IMR-90 (cell line): Measurements from ENCODE around the gene SLC35C1. TPM values are rescaled to one million over a fixed set of nuclear protein-coding genes. Genes with fewer than 3 reads are reported as not detected.

Source experiments
- ATAC-seq: fragments of 200-7000 bp; cut with Tn5 transposase; 2 replicates; pipeline ENCODE4 v1.9.1; 2020; ENCODE audit warnings: low read depth, mild to moderate bottlenecking, moderate library complexity
- BruUV-seq: library from RNA; stranded (reverse); fragments of 400-500 nt; replicated peaks from 2 replicates; lab custom pipeline; 2021; lab: Mats Ljungman, UMichigan
- CTCF ChIA-PET: fragments of 300-600 bp; formaldehyde crosslinking; extraction: SDS; loops from one replicate; lab custom pipeline; 2021; ENCODE audit warnings: antibody characterized with exemption; lab: Yijun Ruan, JAX
- POLR2A ChIA-PET: fragments of 300-600 bp; sonication (Branson Sonifier 250); formaldehyde crosslinking; loops from one replicate; lab custom pipeline; 2022; ENCODE audit warnings: antibody characterized with exemption; ENCODE audit not compliant: unreplicated experiment; lab: Charles Lee
- DNase-seq: peaks from one replicate; pipeline ENCODE4 v3.0.0; 2013
- H2AFZ ChIP-seq: replicated peaks from 2 replicates; pipeline ENCODE3; 2013; ENCODE audit warnings: low read length, mild to moderate bottlenecking; ENCODE audit not compliant: poor library complexity
- H2AK5ac ChIP-seq: 2 replicates; pipeline ENCODE4 v1.6.1; 2013; ENCODE audit warnings: low read depth, low read length, inconsistent platforms
- H2AK9ac ChIP-seq: replicated peaks from 2 replicates; pipeline ENCODE3; 2013; ENCODE audit warnings: mild to moderate bottlenecking, low read depth, low read length, moderate library complexity; ENCODE audit not compliant: poor library complexity
- H2BK120ac ChIP-seq: 2 replicates; pipeline ENCODE4 v1.6.1; 2013; ENCODE audit warnings: low read depth, low read length, inconsistent platforms
- H2BK15ac ChIP-seq: 3 replicates; pipeline ENCODE4 v1.6.1; 2013; ENCODE audit warnings: low read depth, low read length, inconsistent platforms
- H2BK20ac ChIP-seq: 2 replicates; pipeline ENCODE4 v1.6.1; 2013; ENCODE audit warnings: low read depth, mild to moderate bottlenecking, inconsistent platforms, low read length, moderate library complexity
- H2BK5ac ChIP-seq: 2 replicates; pipeline ENCODE4 v1.6.1; 2013; ENCODE audit warnings: mild to moderate bottlenecking, low read depth, low read length, inconsistent platforms; ENCODE audit not compliant: poor library complexity, severe bottlenecking
- H3K14ac ChIP-seq: replicated peaks from 2 replicates; pipeline ENCODE4 v1.6.1; 2013; ENCODE audit warnings: low read depth, low read length, inconsistent platforms
- H3K18ac ChIP-seq: 2 replicates; pipeline ENCODE4 v1.6.1; 2013; ENCODE audit warnings: low read depth, low read length, control low read depth
- H3K23ac ChIP-seq: 2 replicates; pipeline ENCODE4 v1.6.1; 2013; ENCODE audit warnings: low read depth, low read length, inconsistent platforms
- H3K27ac ChIP-seq: 2 replicates; pipeline ENCODE4 v1.5.1; 2013; ENCODE audit warnings: mild to moderate bottlenecking, control low read depth, low read length; ENCODE audit not compliant: insufficient read depth
- H3K27me3 ChIP-seq: 2 replicates; pipeline ENCODE4 v1.6.1; 2013; ENCODE audit warnings: low read length; ENCODE audit not compliant: control insufficient read depth, insufficient read depth
- H3K36me3 ChIP-seq: 2 replicates; pipeline ENCODE4 v1.6.1; 2013; ENCODE audit warnings: low read length, mixed read lengths; ENCODE audit not compliant: control insufficient read depth, insufficient read depth
- H3K4ac ChIP-seq: 2 replicates; pipeline ENCODE4 v1.6.1; 2013; ENCODE audit warnings: low read depth, low read length, inconsistent platforms
- H3K4me1 ChIP-seq: 2 replicates; pipeline ENCODE4 v1.6.1; 2013; ENCODE audit warnings: low read length, mixed read lengths; ENCODE audit not compliant: control insufficient read depth, insufficient read depth
- H3K4me2 ChIP-seq: 2 replicates; pipeline ENCODE4 v1.6.1; 2013; ENCODE audit warnings: low read depth, mild to moderate bottlenecking, control low read depth, low read length, moderate library complexity
- H3K4me3 ChIP-seq: 2 replicates; pipeline ENCODE4 v1.5.1; 2013; ENCODE audit warnings: low read depth, mild to moderate bottlenecking, control low read depth, low read length, moderate library complexity; ENCODE audit not compliant: insufficient read depth
- H3K56ac ChIP-seq: 2 replicates; pipeline ENCODE4 v1.6.1; 2013; ENCODE audit warnings: low read length, inconsistent platforms; ENCODE audit not compliant: insufficient read depth; ENCODE audit errors: extremely low read depth
- H3K79me1 ChIP-seq, 2 experiments: 2 replicates each; pipeline ENCODE4 v1.6.1; 2013; ENCODE audit warnings: low read length in 2 of 2, inconsistent platforms in 1 of 2, low read depth in 1 of 2
- H3K9ac ChIP-seq: 2 replicates; pipeline ENCODE4 v1.6.1; 2013; ENCODE audit warnings: low read depth, low read length, control low read depth
- H3K9me1 ChIP-seq: 2 replicates; pipeline ENCODE4 v1.6.1; 2013; ENCODE audit warnings: low read length, inconsistent platforms; ENCODE audit not compliant: insufficient read depth
- H3K9me3 ChIP-seq: 2 replicates; pipeline ENCODE4 v1.6.1; 2013; ENCODE audit warnings: low read length; ENCODE audit not compliant: control insufficient read depth, insufficient read depth
- H4K20me1 ChIP-seq: 2 replicates; pipeline ENCODE4 v1.6.1; 2013; ENCODE audit warnings: low read length, inconsistent platforms; ENCODE audit not compliant: insufficient read depth
- H4K5ac ChIP-seq: 2 replicates; pipeline ENCODE4 v1.6.1; 2013; ENCODE audit warnings: mild to moderate bottlenecking, low read depth, low read length, control low read depth
- H4K8ac ChIP-seq, 2 experiments: 2 replicates each; pipeline ENCODE4 v1.6.1; 2013; ENCODE audit warnings: low read depth in 2 of 2, low read length in 2 of 2, control low read depth in 1 of 2, inconsistent platforms in 1 of 2
- H4K91ac ChIP-seq: 2 replicates; pipeline ENCODE4 v1.6.1; 2013; ENCODE audit warnings: low read depth, low read length, inconsistent platforms; ENCODE audit not compliant: insufficient read depth
- CEBPB ChIP-seq: IDR thresholded peaks from 2 replicates; pipeline ENCODE4 v1.6.1; 2012; ENCODE audit warnings: low read depth, low read length, improper control_type of control experiment
- MAFK ChIP-seq: IDR thresholded peaks from 2 replicates; pipeline ENCODE4 v1.6.1; 2012; ENCODE audit warnings: low read depth, low read length, improper control_type of control experiment
- RCOR1 ChIP-seq: IDR thresholded peaks from 2 replicates; pipeline ENCODE4 v1.6.1; 2012; ENCODE audit warnings: mild to moderate bottlenecking, low read length, improper control_type of control experiment; ENCODE audit not compliant: insufficient replicate concordance
- USF2 ChIP-seq: fragments of 150-350 bp; IDR thresholded peaks from 2 replicates; pipeline ENCODE4 v1.6.1; 2017; ENCODE audit warnings: mild to moderate bottlenecking, antibody characterized with exemption, low read length, low read depth
- WGBS, 2 experiments: methylation state at CpG; one replicate each; pipeline versions ENCODE4 v1.1.5 to v1.1.7; 2013; ENCODE audit warnings: missing lambda C conversion rate in 2 of 2; ENCODE audit not compliant: insufficient read length in 1 of 2; ENCODE audit errors: extremely low coverage in 2 of 2; 5-methylcytosine and 5-hydroxymethylcytosine counted together
- dilution Hi-C: fragments of 300-500 bp; cut with HindIII; formaldehyde crosslinking; loops from one replicate; pipeline ENCODE4 v1.14.3; 2018; ENCODE audit warnings: low sequenced_read_pairs; ENCODE audit not compliant: unreplicated experiment
- in situ Hi-C: fragments of 300-500 bp; cut with MboI; formaldehyde crosslinking; loops from 3 replicates; pipeline ENCODE4 v1.14.3; 2019; ENCODE audit warnings: low sequenced_read_pairs, inconsistent platforms, mixed read lengths
- intact Hi-C: fragments of 100-400 bp; cut with micrococcal nuclease; formaldehyde crosslinking; loops from 2 replicates; pipeline ENCODE4 v1.10.0; 2022
- polyA plus RNA-seq, 3 experiments: library from polyadenylated mRNA; depleted of rRNA; stranded (reverse); fragments of >200 nt; gene quantifications; 2 replicates each; pipeline ENCODE4 v1.2.3, GENCODE V29; 2012; ENCODE audit warnings: low replicate concordance in 1 of 3
- total RNA-seq: library from RNA; depleted of rRNA; stranded (reverse); fragments of >200 nt; gene quantifications from 2 replicates; pipeline ENCODE4 v1.2.3, GENCODE V29; 2012

SLC35C1 gene
- total and polyA plus RNA-seq, 2 of the 4 experiments (the other 2 are of a cell fraction): 4.3 to 27.1 TPM

- H2BK15ac ChIP-seq: no peak overlapping the region; the same call in 2 of the 3 replicates
- H2AFZ ChIP-seq: no peak overlapping the region
- TF ChIP-seq MAFK: no peak
- 0 out of 2 replicates have a peak, but pooled peaks have one; percentile 28 for TF ChIP-seq CEBPB
- no peak for TF ChIP-seq RCOR1
- TF ChIP-seq USF2: no peak
- H2AK5ac ChIP-seq: no peak overlapping the region
- no peak overlapping the region for H2BK120ac ChIP-seq
- no peak overlapping the region; the same call in 1 of the 2 replicates for H4K91ac ChIP-seq
- H3K9me3 ChIP-seq: no peaks in the 10 kb centered on the region
- no peak overlapping the region for H3K14ac ChIP-seq
- no peaks in the 10 kb centered on the region for H3K9me1 ChIP-seq
- peaks cover 5% of the 10 kb centered on the region for H3K27me3 ChIP-seq
- peaks cover 3% of the 10 kb centered on the region; the same call in 1 of the 2 replicates for H3K4me1 ChIP-seq
- H3K23ac ChIP-seq: no peak overlapping the region
- no TSS peak for BruUV-seq
- in situ Hi-C loops (loop anchor here (10.0 kb wide), 1 partner anchor 403 kb away; no protein-coding TSS in a partner anchor), dilution Hi-C loops (no loop called here), intact Hi-C loops (no loop called here)
- H4K5ac ChIP-seq: peak overlapping the region; percentile 63; the same call in 1 of the 2 replicates
- no peak overlapping the region for H2BK20ac ChIP-seq
- no peak overlapping the region for H2BK5ac ChIP-seq
- no peaks in the 10 kb centered on the region for H3K36me3 ChIP-seq
- H3K9ac ChIP-seq: no peak overlapping the region
- no peaks in the 10 kb centered on the region for H3K79me1 ChIP-seq
- no peak overlapping the region for H3K56ac ChIP-seq
- CTCF ChIA-PET: no interaction called here
- 67% methylated on average over 5 of the region's 9 CpGs; no CpG with 5 or more reads in 1 of the 2 experiments for WGBS, 2 experiments
- peak overlapping the region; percentile 74; the same call in 1 of the 2 replicates for H3K18ac ChIP-seq
- H3K4me2 ChIP-seq: no peak overlapping the region; the same call in 1 of the 2 replicates
- H3K4me3 ChIP-seq: no peak overlapping the region
- H4K8ac ChIP-seq: 0 out of 4 replicates have a peak overlapping the region, but pooled peaks of 1 of the 2 experiments have one; percentile 40
- H4K20me1 ChIP-seq: no peaks in the 10 kb centered on the region
- H3K27ac ChIP-seq: peak overlapping the region; percentile 44; the same call in 1 of the 2 replicates
- H2AK9ac ChIP-seq: no peak overlapping the region
- DNase-seq: no peak
- ATAC-seq: peak; percentile 59; the same call in 1 of the 2 replicates
- POLR2A ChIA-PET: no interaction called here
- H3K4ac ChIP-seq: no peak overlapping the region
These were observed 27.6 kb upstream of the SLC35C1 start for GRCh38 chr11:45777127-45777969.
